Forelimb muscle (tissue), 1 donor: Measurements from ENCODE around the gene AARS2. TPM values are rescaled to one million over a fixed set of nuclear protein-coding genes. Genes with fewer than 3 reads are reported as not detected.
"Not testable (repeated sequence)": the region's sequence is repeated elsewhere in the genome, so short reads cannot be mapped to it uniquely, and the experiment has no call there.

ENCODE experiments used
- DNase-seq: peaks from one replicate; pipeline ENCODE4 v3.0.0-alpha.2; 2013; ENCODE audit warnings: low read depth
- polyA plus RNA-seq: library from polyadenylated mRNA; unstranded; fragments of 120-200 nt; gene quantifications from one replicate; pipeline ENCODE4 v1.2.1, GENCODE V29; 2013; ENCODE audit not compliant: insufficient read length

The AARS2 gene
- 8.4 TPM for polyA plus RNA-seq

- DNase-seq = no peak
Observed at GRCh38 chr6:44312901-44313788, at the start of gene AARS2. TSS of gene AARS2 (minus strand) at chr6:44313347. CDS start at chr6:44313323, 24 bp downstream.

- DNase-seq = no peak
Observed at GRCh38 chr6:44361947-44362346, 48.8 kb upstream of the AARS2 start.

GRCh38 chr6:44359973-44360372 is 46.8 kb upstream of the AARS2 start:
- no peak for DNase-seq

GRCh38 chr6:44356487-44356886 is 43.3 kb upstream of the AARS2 start:
- no peak for DNase-seq

- DNase-seq = no peak
Observed at GRCh38 chr6:44355640-44356039, 42.5 kb upstream of the AARS2 start.

- no peak for DNase-seq
Observed at GRCh38 chr6:44353336-44353735, 40.2 kb upstream of the AARS2 start.

- no peak for DNase-seq
Observed at GRCh38 chr6:44352259-44352658, 39.1 kb upstream of the AARS2 start.

GRCh38 chr6:44350650-44350994 is 37.5 kb upstream of the AARS2 start:
- DNase-seq = not testable (repeated sequence)

GRCh38 chr6:44349904-44350649 is 36.9 kb upstream of the AARS2 start:
- no peak for DNase-seq

- DNase-seq = not testable (repeated sequence)
Observed at GRCh38 chr6:44346818-44347217, 33.7 kb upstream of the AARS2 start.

- DNase-seq = no peak
Observed at GRCh38 chr6:44342489-44342888, 29.3 kb upstream of the AARS2 start, which contains the start of gene SPATS1. TSS of gene SPATS1 (plus strand) at chr6:44342650. CDS start at chr6:44343096, 446 bp downstream.

- no peak for DNase-seq
Observed at GRCh38 chr6:44342052-44342451, 28.9 kb upstream of the AARS2 start.

GRCh38 chr6:44341095-44341890 is 28.1 kb upstream of the AARS2 start:
- no peak for DNase-seq

- DNase-seq = no peak
Observed at GRCh38 chr6:44339763-44340625, 26.8 kb upstream of the AARS2 start.

GRCh38 chr6:44339301-44339700 is 26.2 kb upstream of the AARS2 start:
- DNase-seq = no peak

- no peak for DNase-seq
Observed at GRCh38 chr6:44338228-44339122, 25.3 kb upstream of the AARS2 start.

- no peak for DNase-seq
Observed at GRCh38 chr6:44335631-44336030, 22.5 kb upstream of the AARS2 start.

- no peak for DNase-seq
Observed at GRCh38 chr6:44333942-44334341, 20.8 kb upstream of the AARS2 start.

GRCh38 chr6:44333273-44333919 is 20.2 kb upstream of the AARS2 start:
- no peak for DNase-seq
